Measurements from ENCODE around the gene M6PR. TPM values are rescaled to one million over a fixed set of nuclear protein-coding genes. Genes with fewer than 3 reads are reported as not detected.

M6PR gene
- total and polyA plus RNA-seq, 2 of the 8 experiments (the other 6 are each of a cell fraction or from before 2014, with no cell fraction given), result 106 to 122 TPM

DNA sequence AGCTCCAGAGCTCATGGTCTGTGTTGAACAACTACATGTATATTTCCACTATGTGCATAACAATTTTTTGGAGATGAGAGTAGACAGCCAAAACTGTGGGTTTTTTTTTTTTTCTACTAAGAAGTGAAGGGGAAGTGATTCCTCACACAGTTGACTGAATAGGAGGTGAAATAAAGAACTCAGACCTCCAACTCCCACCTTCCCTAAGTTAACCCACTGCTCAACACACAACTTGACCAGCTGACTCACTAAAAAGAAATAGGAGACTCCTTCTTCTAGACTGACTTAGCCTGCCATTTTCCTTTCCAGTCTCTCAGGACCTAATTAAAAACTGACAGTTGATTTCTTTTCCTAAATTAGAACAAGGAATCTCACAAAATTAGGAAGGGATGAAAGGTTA is 1.7 kb downstream of the M6PR start:
- Histone ChIP-seq H3K4ac (replicated peaks; ENCODE audit: insufficient read length, low read depth, low read length) (no peak overlapping the region), H3K9me3 (ENCODE audit: insufficient read depth in 2 of 2, low read depth in 1 of 2, low read length in 1 of 2) (no peaks in the 10 kb centered on the region), H3K36me3 (ENCODE audit: control insufficient read depth in 2 of 4, insufficient read depth in 4 of 4, low read length in 3 of 4) (peaks cover 7 to 30% (median 22%) of the 10 kb centered on the region in 4 experiments), H3K79me1 (ENCODE audit: low read depth, low read length) (peaks cover 13% of the 10 kb centered on the region), H3K4me3 (ENCODE audit: extremely low read depth in 1 of 4, insufficient read depth in 2 of 4, low read depth in 3 of 4, low read length in 4 of 4) (peak overlapping the region in 1 of 4 experiments; percentile 90; a peak in 2 of 8 replicates), H2BK15ac (ENCODE audit: low read length) (no peak overlapping the region), H3K4me2 (ENCODE audit: insufficient read depth in 1 of 2, low read depth in 2 of 2, low read length in 2 of 2) (peak overlapping the region; percentile 83 to 88; a peak in 2 of 4 replicates), H3K27ac (ENCODE audit: low read depth, low read length) (no peak overlapping the region), H4K5ac (ENCODE audit: insufficient read length, low read depth, low read length) (no peak overlapping the region), H4K91ac (replicated peaks; ENCODE audit: insufficient read length, low read length) (no peak overlapping the region), H3K23me2 (ENCODE audit: low read depth, low read length) (no peaks in the 10 kb centered on the region), H2AK5ac (ENCODE audit: low read depth, low read length) (no peak overlapping the region), H3K4me1 (replicated peaks in 1 of 4; ENCODE audit: control insufficient read depth in 3 of 4, insufficient read depth in 4 of 4, low read length in 3 of 4) (no peaks in the 10 kb centered on the region; a peak in 2 of 7 replicates), H3K14ac (ENCODE audit: insufficient read length) (no peak overlapping the region), H2BK20ac (ENCODE audit: low read length) (no peak overlapping the region), H3K23ac (ENCODE audit: insufficient read length) (no peak overlapping the region), H2BK120ac (replicated peaks; ENCODE audit: low read depth, low read length) (no peak overlapping the region), H3K79me2 (ENCODE audit: control insufficient read depth in 1 of 2, insufficient read depth in 2 of 2, low read length in 2 of 2) (peaks cover 5 to 52% of the 10 kb centered on the region in 2 experiments), H3K27me3 (replicated peaks in 1 of 4; ENCODE audit: control insufficient read depth in 3 of 4, extremely low read depth in 1 of 4, insufficient read depth in 3 of 4, low read length in 3 of 4) (no peaks in the 10 kb centered on the region), H2AFZ (ENCODE audit: low read length) (no peak overlapping the region), H2BK12ac (ENCODE audit: low read depth, low read length) (no peak overlapping the region), H3K56ac (replicated peaks; ENCODE audit: insufficient read length, low read depth, low read length) (no peak overlapping the region), H3K18ac (ENCODE audit: extremely low read depth, low read length) (no peak overlapping the region), H2BK5ac (ENCODE audit: low read depth, low read length) (no peak overlapping the region), H4K20me1 (replicated peaks in 1 of 2; ENCODE audit: control insufficient read depth in 1 of 2, insufficient read depth in 2 of 2, low read length in 2 of 2) (peaks cover 7 to 10% of the 10 kb centered on the region in 2 experiments), H4K8ac (ENCODE audit: extremely low read depth, insufficient read depth, low read length) (no peak overlapping the region), H3K9ac (replicated peaks in 1 of 4; ENCODE audit: extremely low read depth in 1 of 4, low read depth in 3 of 4, low read length in 3 of 4) (no peak overlapping the region)
- ChIA-PET POLR2A (ENCODE audit: partially characterized antibody) (interaction anchor here (0.8 to 11.5 kb wide), 3 partner anchors 12 to 28 kb away, joined by 3 to 311 read pairs (median 64); partner anchors contain the start of gene PHC1), CTCF (ENCODE audit: partially characterized antibody) (interaction anchor here (4.1 to 12.2 kb wide), 2 partner anchors 87 to 103 kb away, joined by 35 to 119 read pairs; no protein-coding TSS in a partner anchor)
- DNase-seq (ENCODE audit: low read depth in 1 of 2, low spot score in 2 of 2) (no peak), FAIRE-seq (no peak)
- no peak for TF ChIP-seq GABPA (IDR thresholded peaks at IDR 0.05; ENCODE audit: borderline replicate concordance, insufficient read depth, low read length)
- TF ChIP-seq HDAC2 (IDR thresholded peaks at IDR 0.05; ENCODE audit: borderline replicate concordance in 1 of 2, low read depth in 2 of 2, low read length in 2 of 2), result no peak
- TF ChIP-seq TEAD4 (IDR thresholded peaks at IDR 0.05; ENCODE audit: low read depth, low read length), result no peak
- TF ChIP-seq SP4 (IDR thresholded peaks at IDR 0.05; ENCODE audit: low read length), result no peak
- no peak for TF ChIP-seq TCF12 (IDR thresholded peaks at IDR 0.05; ENCODE audit: low read depth, low read length)
- no peak for TF ChIP-seq POU5F1 (IDR thresholded peaks at IDR 0.05; ENCODE audit: low read depth, low read length)
- TF ChIP-seq CBX8 (IDR thresholded peaks at IDR 0.05; ENCODE audit: borderline replicate concordance, low read depth, low read length), result no peak
- no peak for TF ChIP-seq SP2 (IDR thresholded peaks at IDR 0.05; ENCODE audit: low read length)
- no peak for TF ChIP-seq RFX5 (IDR thresholded peaks at IDR 0.05; ENCODE audit: borderline replicate concordance, low read depth, low read length)
- no peak for TF ChIP-seq EP300 (IDR thresholded peaks at IDR 0.05; ENCODE audit: borderline replicate concordance in 1 of 2, low read depth in 2 of 2, low read length in 2 of 2)
- TF ChIP-seq TAF7 (optimal IDR thresholded peaks at IDR 0.05; ENCODE audit: borderline replicate concordance, low read depth, low read length), result no peak
- no peak for TF ChIP-seq RBBP5 (IDR thresholded peaks at IDR 0.05; ENCODE audit: borderline replicate concordance, low read depth, low read length)
- TF ChIP-seq RNF2 (IDR thresholded peaks at IDR 0.05; ENCODE audit: borderline replicate concordance, low read depth, low read length, missing control alignments, poor library complexity, severe bottlenecking), result no peak
- no peak for TF ChIP-seq ZNF274 (IDR thresholded peaks at IDR 0.05; ENCODE audit: borderline replicate concordance, extremely low read depth, low read length)

Data from H1 (cell line).